OCI-LY1 (cell line): ENCODE data around the gene ASB8.
"Not testable (repeated sequence)": the region's sequence is repeated elsewhere in the genome, so short reads cannot be mapped to it uniquely, and the experiment has no call there.

Source experiments
- H2AFZ ChIP-seq: fragments of 200-600 bp; sonication (generic), shearing (Covaris generic); 2 replicates; pipeline ENCODE4 v1.6.0; 2014; ENCODE audit warnings: antibody characterized with exemption, mild to moderate bottlenecking, low read length
- H3F3A ChIP-seq: fragments of 200-600 bp; sonication (generic), shearing (Covaris generic); 2 replicates; pipeline ENCODE4 v1.6.0; 2014; ENCODE audit warnings: mild to moderate bottlenecking, antibody characterized with exemption, low read length, moderate library complexity; ENCODE audit not compliant: insufficient read depth
- H3K27ac ChIP-seq: fragments of 200-600 bp; sonication (generic); 2 replicates; pipeline ENCODE4 v1.5.1; 2014; ENCODE audit warnings: low read length, mixed run types, mild to moderate bottlenecking, low read depth; ENCODE audit not compliant: poor library complexity, severe bottlenecking
- H3K27me3 ChIP-seq: fragments of 200-600 bp; sonication (generic); 2 replicates; pipeline ENCODE4 v1.6.0; 2014; ENCODE audit warnings: antibody characterized with exemption, mild to moderate bottlenecking, low read length, moderate library complexity; ENCODE audit not compliant: insufficient read depth
- H3K36me3 ChIP-seq: fragments of 200-600 bp; sonication (generic); 2 replicates; pipeline ENCODE4 v1.6.1; 2014; ENCODE audit warnings: mild to moderate bottlenecking, antibody characterized with exemption, low read length, moderate library complexity, mixed read lengths; ENCODE audit not compliant: insufficient read depth
- H3K4me1 ChIP-seq: fragments of 200-600 bp; sonication (generic); 2 replicates; pipeline ENCODE4 v1.5.1; 2014; ENCODE audit warnings: mild to moderate bottlenecking, low read length, moderate library complexity; ENCODE audit not compliant: insufficient read depth, severe bottlenecking
- H3K4me2 ChIP-seq: fragments of 200-600 bp; sonication (generic), shearing (Covaris generic); 2 replicates; pipeline ENCODE4 v1.6.1; 2014; ENCODE audit warnings: low read length
- H3K4me3 ChIP-seq: fragments of 200-600 bp; sonication (generic); 2 replicates; pipeline ENCODE4 v1.5.1; 2014; ENCODE audit warnings: low read length, low read depth, mild to moderate bottlenecking, mixed read lengths; ENCODE audit not compliant: poor library complexity, severe bottlenecking
- H3K79me2 ChIP-seq: fragments of 200-600 bp; shearing (Covaris generic); 2 replicates; pipeline ENCODE4 v1.6.1; 2016; ENCODE audit warnings: mixed run types, low read length, mixed read lengths; ENCODE audit not compliant: insufficient read depth
- H3K9ac ChIP-seq: fragments of 200-600 bp; sonication (generic), shearing (Covaris generic); 2 replicates; pipeline ENCODE4 v1.6.1; 2014; ENCODE audit warnings: mild to moderate bottlenecking, low read length, mixed read lengths
- H3K9me2 ChIP-seq: fragments of 200-600 bp; sonication (generic), shearing (Covaris generic); 2 replicates; pipeline ENCODE4 v1.6.1; 2014; ENCODE audit warnings: low read depth, mild to moderate bottlenecking, low read length, mixed read lengths
- H3K9me3 ChIP-seq: fragments of 200-600 bp; shearing (Covaris generic); 2 replicates; pipeline ENCODE4 v1.6.1; 2014; ENCODE audit warnings: low read length, mixed read lengths
- H4K20me1 ChIP-seq: fragments of 200-600 bp; sonication (generic), shearing (Covaris generic); 2 replicates; pipeline ENCODE4 v1.6.0; 2016; ENCODE audit warnings: mild to moderate bottlenecking, low read length; ENCODE audit not compliant: insufficient read depth
- CTCF ChIP-seq: fragments of 200-600 bp; sonication (generic), shearing (Covaris generic); IDR thresholded peaks from 2 replicates; pipeline ENCODE4 v1.5.1; 2017; ENCODE audit warnings: mild to moderate bottlenecking, antibody characterized with exemption, low read length, moderate library complexity, mixed read lengths
- EZH2 ChIP-seq: fragments of 200-600 bp; sonication (generic), shearing (Covaris generic); IDR thresholded peaks from 2 replicates; pipeline ENCODE4 v1.8.0; 2017; ENCODE audit warnings: borderline replicate concordance, mixed run types, mild to moderate bottlenecking, antibody characterized with exemption, low read length, moderate library complexity, mixed read lengths

ASB8 gene

GRCh38 chr12:48118284-48118871 lies 38.9 kb downstream of the ASB8 start:
- no peaks in the 10 kb centered on the region for H3F3A ChIP-seq
- peak overlapping the region; percentile 94 for H3K4me3 ChIP-seq
- peaks cover 12% of the 10 kb centered on the region for H3K79me2 ChIP-seq
- no peaks in the 10 kb centered on the region for H4K20me1 ChIP-seq
- peak overlapping the region; percentile 98 for H3K4me2 ChIP-seq
- peaks cover 23% of the 10 kb centered on the region for H3K4me1 ChIP-seq
- H3K27me3 ChIP-seq = no peaks in the 10 kb centered on the region
- peak overlapping the region; percentile 89; the same call in 1 of the 2 replicates for H3K9ac ChIP-seq
- no peak overlapping the region for H3K27ac ChIP-seq
- no peaks in the 10 kb centered on the region for H3K9me2 ChIP-seq
- H3K36me3 ChIP-seq = peaks cover 15% of the 10 kb centered on the region; the same call in 1 of the 2 replicates
- H2AFZ ChIP-seq = peak overlapping the region; percentile 12; the same call in 1 of the 2 replicates
- no peaks in the 10 kb centered on the region for H3K9me3 ChIP-seq
- no peak for TF ChIP-seq CTCF
- TF ChIP-seq EZH2 = no peak

GRCh38 chr12:48115957-48116356 lies 41.4 kb downstream of the ASB8 start:
- Histone ChIP-seq H3K36me3 (no peaks in the 10 kb centered on the region), H2AFZ (no peak overlapping the region), H3F3A (no peaks in the 10 kb centered on the region), H3K9me3 (no peaks in the 10 kb centered on the region), H3K9me2 (no peaks in the 10 kb centered on the region), H3K9ac (no peak overlapping the region), H3K4me2 (no peak overlapping the region), H3K79me2 (peaks cover 12% of the 10 kb centered on the region), H3K4me1 (peaks cover 22% of the 10 kb centered on the region), H4K20me1 (no peaks in the 10 kb centered on the region), H3K4me3 (no peak overlapping the region), H3K27ac (no peak overlapping the region), H3K27me3 (no peaks in the 10 kb centered on the region)
- TF ChIP-seq CTCF (no peak), EZH2 (no peak)

- H3K27ac ChIP-seq, H3K9me3 ChIP-seq, H3K9me2 ChIP-seq, H3K4me3 ChIP-seq, H3K79me2 ChIP-seq, H3K36me3 ChIP-seq, H2AFZ ChIP-seq, H3K4me2 ChIP-seq, H3K27me3 ChIP-seq, H3K9ac ChIP-seq, H3F3A ChIP-seq, H4K20me1 ChIP-seq: not testable (repeated sequence)
- peaks cover 13% of the 10 kb centered on the region for H3K4me1 ChIP-seq
Observed at GRCh38 chr12:48111312-48111693, 46.0 kb downstream of the ASB8 start.

GRCh38 chr12:48110691-48111311 lies 46.5 kb downstream of the ASB8 start:
- Histone ChIP-seq H3K9ac (no peak overlapping the region), H3K9me2 (no peaks in the 10 kb centered on the region), H3F3A (no peaks in the 10 kb centered on the region), H3K36me3 (no peaks in the 10 kb centered on the region), H3K4me1 (peaks cover 14% of the 10 kb centered on the region), H3K79me2 (no peaks in the 10 kb centered on the region), H3K4me2 (no peak overlapping the region), H3K9me3 (no peaks in the 10 kb centered on the region), H2AFZ (no peak overlapping the region), H3K4me3 (no peak overlapping the region), H3K27ac (no peak overlapping the region), H3K27me3 (no peaks in the 10 kb centered on the region), H4K20me1 (no peaks in the 10 kb centered on the region)
- TF ChIP-seq CTCF (no peak), EZH2 (no peak)
